Measurements from ENCODE around the gene MRPL36.

The MRPL36 gene

DNA sequence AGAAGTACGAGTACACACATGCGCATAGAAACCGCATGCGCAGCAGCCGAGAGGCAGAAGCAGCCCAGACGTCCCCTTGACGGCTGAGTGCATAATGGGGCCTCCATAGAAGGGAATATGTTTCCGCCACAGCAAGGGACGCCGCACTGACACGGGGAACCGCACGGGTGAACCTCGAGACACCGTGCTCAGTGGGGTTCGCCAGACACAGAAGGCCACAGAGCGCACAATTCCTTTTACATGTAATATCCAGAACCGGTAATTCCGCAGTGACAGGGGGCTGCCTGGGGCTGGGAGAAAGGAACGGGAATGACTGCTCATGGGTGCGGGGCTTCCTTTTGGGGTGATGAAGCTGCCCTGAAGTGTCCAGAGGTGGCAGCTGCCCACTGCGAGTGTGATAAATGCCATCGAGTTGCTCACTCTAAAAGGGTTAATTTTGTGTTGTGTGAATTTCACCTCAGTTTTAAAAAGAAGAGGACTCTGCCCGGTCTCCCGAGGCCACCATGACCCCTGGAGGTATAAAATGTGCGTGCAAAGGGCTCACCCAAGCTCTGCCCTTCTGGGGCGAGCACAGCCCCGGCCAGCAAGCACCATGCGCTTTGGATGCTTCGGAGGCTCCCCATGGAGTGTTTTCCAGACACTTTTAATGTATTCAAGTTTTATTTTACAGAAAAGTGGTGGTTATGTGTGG lies 29.7 kb downstream of the MRPL36 start:
- no peak for DNase-seq
- TF ChIP-seq POLR2A (IDR thresholded peaks at IDR 0.05; ENCODE audit: low read length), result no peak
- no peak for TF ChIP-seq GATA1 (IDR thresholded peaks at IDR 0.05; ENCODE audit: low read depth, low read length)

- no peak for DNase-seq
- TF ChIP-seq GATA1 (IDR thresholded peaks at IDR 0.05; ENCODE audit: low read depth, low read length) (no peak), POLR2A (IDR thresholded peaks at IDR 0.05; ENCODE audit: low read length) (no peak)
These were observed 30.5 kb downstream of the MRPL36 start for GRCh38 chr5:1769017-1769640.

GRCh38 chr5:1768283-1769000 lies 31.2 kb downstream of the MRPL36 start:
- TF ChIP-seq POLR2A (IDR thresholded peaks at IDR 0.05; ENCODE audit: low read length), result no peak
- no peak for TF ChIP-seq GATA1 (IDR thresholded peaks at IDR 0.05; ENCODE audit: low read depth, low read length)
- DNase-seq, result no peak

- no peak for TF ChIP-seq POLR2A (IDR thresholded peaks at IDR 0.05; ENCODE audit: low read length)
- TF ChIP-seq GATA1 (IDR thresholded peaks at IDR 0.05; ENCODE audit: low read depth, low read length), result no peak
- DNase-seq, result no peak
These were observed 31.9 kb downstream of the MRPL36 start for GRCh38 chr5:1767524-1768282.

DNA sequence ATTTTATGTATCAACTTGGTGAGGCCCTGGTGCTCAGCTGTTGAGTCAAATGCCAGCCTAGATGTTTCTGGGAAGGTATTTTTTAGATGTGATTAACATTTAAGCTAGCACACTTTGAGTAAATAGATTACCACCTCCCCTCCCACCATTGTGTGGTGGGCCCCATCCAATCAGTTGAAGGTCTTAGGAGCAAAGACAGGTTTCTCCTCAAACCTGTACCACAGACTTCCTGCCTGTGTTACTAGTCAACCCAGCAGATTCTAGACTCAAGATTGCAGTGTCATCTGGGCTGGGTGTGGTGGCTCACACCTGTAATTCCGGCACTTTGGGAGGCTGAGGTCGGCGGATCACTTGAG lies 33.8 kb downstream of the MRPL36 start:
- DNase-seq, result no peak
- TF ChIP-seq GATA1 (IDR thresholded peaks at IDR 0.05; ENCODE audit: low read depth, low read length), result no peak
- TF ChIP-seq POLR2A (IDR thresholded peaks at IDR 0.05; ENCODE audit: low read length), result no peak

DNA sequence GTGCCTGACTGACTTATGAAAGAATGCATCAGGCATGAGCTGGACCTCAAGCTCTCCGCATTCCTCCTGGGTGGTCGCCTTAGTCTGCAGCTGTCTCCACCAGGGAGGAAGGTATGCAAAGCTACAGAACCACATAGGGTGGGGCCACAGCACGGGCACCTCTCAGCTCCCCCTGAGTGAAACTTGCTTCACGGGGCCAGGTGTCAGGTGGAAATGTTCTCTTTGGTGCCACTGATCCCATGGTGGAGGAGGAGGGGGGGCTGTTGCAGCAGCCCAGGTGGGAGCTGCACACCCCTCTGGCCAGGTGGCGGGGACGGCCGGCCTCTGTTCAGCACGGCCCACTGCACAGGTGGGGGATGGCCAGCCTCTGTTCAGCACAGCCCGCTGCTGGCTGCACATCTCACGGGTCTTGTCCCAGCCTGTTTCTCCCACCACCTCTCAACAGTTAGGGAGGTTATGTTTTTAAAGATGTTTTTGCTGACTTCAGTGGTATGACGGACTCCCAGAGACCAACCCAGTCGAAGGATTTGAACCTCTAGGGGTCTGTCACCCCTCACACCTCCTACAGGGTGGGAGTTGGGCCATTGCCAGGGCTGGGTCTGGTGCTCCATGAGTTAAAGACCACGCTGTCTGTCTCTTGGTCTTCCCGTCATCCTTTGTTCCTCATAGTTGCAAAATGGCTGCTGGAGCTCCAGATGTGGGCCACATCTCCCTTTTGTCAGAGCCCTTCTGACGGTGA lies 34.3 kb downstream of the MRPL36 start:
- TF ChIP-seq POLR2A (IDR thresholded peaks at IDR 0.05; ENCODE audit: low read length) (no peak), GATA1 (IDR thresholded peaks at IDR 0.05; ENCODE audit: low read depth, low read length) (no peak)
- DNase-seq, result no peak

DNA sequence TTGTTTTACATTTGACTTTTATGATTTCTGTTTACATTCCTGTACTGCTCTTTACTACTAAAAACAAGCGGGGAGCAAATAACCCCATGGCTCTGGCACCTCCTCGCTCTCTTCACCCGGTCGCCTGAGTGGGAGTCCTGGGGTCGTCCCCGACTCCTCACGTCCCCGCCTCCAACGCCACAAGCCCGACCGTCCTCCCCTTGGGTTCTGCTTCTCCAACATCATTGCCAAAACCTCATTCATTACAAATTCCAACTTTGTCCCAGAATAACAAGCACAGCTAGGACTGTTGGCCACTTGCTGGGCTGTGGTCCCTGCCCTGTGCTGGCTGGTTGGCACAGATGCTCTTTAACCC lies 35.1 kb downstream of the MRPL36 start:
- no peak for DNase-seq
- TF ChIP-seq POLR2A (IDR thresholded peaks at IDR 0.05; ENCODE audit: low read length) (no peak), GATA1 (IDR thresholded peaks at IDR 0.05; ENCODE audit: low read depth, low read length) (no peak)

GRCh38 chr5:1763960-1764605 lies 35.6 kb downstream of the MRPL36 start:
- DNase-seq, result no peak
- no peak for TF ChIP-seq GATA1 (IDR thresholded peaks at IDR 0.05; ENCODE audit: low read depth, low read length)
- no peak for TF ChIP-seq POLR2A (IDR thresholded peaks at IDR 0.05; ENCODE audit: low read length)

DNA sequence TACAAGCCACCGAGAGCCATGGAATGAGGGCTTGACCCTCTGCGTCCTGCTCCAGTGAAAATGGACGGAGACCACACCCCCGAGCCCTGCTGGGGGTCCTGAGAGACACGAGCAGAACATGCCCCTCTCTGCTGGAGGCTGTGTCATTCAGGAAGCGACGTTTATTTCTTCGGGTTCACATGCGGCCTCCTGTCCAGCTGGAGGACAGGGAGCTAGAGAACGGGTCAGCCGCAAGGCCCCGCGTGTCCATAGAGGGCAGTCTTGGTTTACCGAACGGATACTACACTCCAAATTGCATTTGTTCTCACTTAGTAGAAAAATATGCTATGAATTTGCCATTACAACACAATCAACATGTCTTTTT lies 36.1 kb downstream of the MRPL36 start:
- no peak for TF ChIP-seq GATA1 (IDR thresholded peaks at IDR 0.05; ENCODE audit: low read depth, low read length)
- no peak for TF ChIP-seq POLR2A (IDR thresholded peaks at IDR 0.05; ENCODE audit: low read length)
- DNase-seq, result peak; percentile 31 to 51

GRCh38 chr5:1762883-1763547 lies 36.6 kb downstream of the MRPL36 start:
- no peak for DNase-seq
- no peak for TF ChIP-seq GATA1 (IDR thresholded peaks at IDR 0.05; ENCODE audit: low read depth, low read length)
- TF ChIP-seq POLR2A (IDR thresholded peaks at IDR 0.05; ENCODE audit: low read length), result no peak

GRCh38 chr5:1762121-1762882 lies 37.3 kb downstream of the MRPL36 start:
- TF ChIP-seq GATA1 (IDR thresholded peaks at IDR 0.05; ENCODE audit: low read depth, low read length) (no peak), POLR2A (IDR thresholded peaks at IDR 0.05; ENCODE audit: low read length) (no peak)
- no peak for DNase-seq

- no peak for DNase-seq
- TF ChIP-seq GATA1 (IDR thresholded peaks at IDR 0.05; ENCODE audit: low read depth, low read length) (no peak), POLR2A (IDR thresholded peaks at IDR 0.05; ENCODE audit: low read length) (no peak)
These were observed 38.2 kb downstream of the MRPL36 start for GRCh38 chr5:1761453-1761755.

Measured in erythroblast (primary cell).